Measurements from ENCODE around the gene AVPR2. TPM values are rescaled to one million over a fixed set of nuclear protein-coding genes. Genes with fewer than 3 reads are reported as not detected.

Gene AVPR2
- total and polyA plus RNA-seq, 9 of the 15 experiments (the other 6 are each of a cell fraction or from before 2014, with no cell fraction given) = not detected

DNA sequence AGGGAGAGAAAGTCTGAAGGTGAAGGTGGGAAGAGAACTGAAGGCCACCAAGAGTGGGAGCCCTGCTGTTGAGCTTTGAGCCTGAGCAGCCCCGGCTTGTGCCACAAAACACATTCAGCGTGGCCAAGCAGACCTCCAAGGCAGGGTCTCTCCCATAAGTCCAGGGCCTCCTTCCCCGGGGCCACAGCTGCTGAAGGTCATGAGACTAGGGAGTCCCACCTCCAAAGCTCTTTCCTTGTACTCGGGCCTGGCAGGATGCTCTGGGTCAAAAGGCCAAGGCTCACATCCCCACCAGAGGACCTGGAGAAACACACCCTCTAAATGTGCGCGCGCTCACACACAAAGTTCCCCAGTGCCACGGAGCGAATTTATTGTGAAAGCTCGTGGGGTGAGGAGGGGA, 25.1 kb downstream of the AVPR2 start:
- H3K27me3 ChIP-seq (ENCODE audit: control insufficient read depth in 2 of 2, insufficient read depth in 2 of 2, low read length in 2 of 2) = no peaks in the 10 kb centered on the region
- H2AFZ ChIP-seq (ENCODE audit: low read depth, low read length) = no peak overlapping the region
- DNase-seq (ENCODE audit: extremely low read depth in 1 of 4, low spot score in 3 of 4) = no peak
- no peak overlapping the region for H3K4me3 ChIP-seq
- no peak for FAIRE-seq
- BruUV-seq (replicated peaks) = no TSS peak
- peak overlapping the region; percentile 29; the same call in 1 of the 2 replicates for H3K4me2 ChIP-seq (ENCODE audit: insufficient read depth, low read length)
- no peaks in the 10 kb centered on the region for H3K9me3 ChIP-seq (replicated peaks; ENCODE audit: control insufficient read depth, insufficient read depth, low read depth, low read length)
- peaks cover 28 to 65% of the 10 kb centered on the region in 2 experiments; a peak in 4 of 5 replicates for H3K4me1 ChIP-seq (replicated peaks in 1 of 2; ENCODE audit: control insufficient read depth in 2 of 2, insufficient read depth in 2 of 2, low read length in 2 of 2)
- peak overlapping the region; percentile 46; the same call in 2 of the 3 replicates for H3K27ac ChIP-seq (ENCODE audit: extremely low read depth, low read depth, low read length)
- no peak for ATAC-seq
- H3K36me3 ChIP-seq (ENCODE audit: control insufficient read depth, insufficient read depth, low read length) = peaks cover 53% of the 10 kb centered on the region
- 72% methylated on average over 10 of the region's 10 CpGs for WGBS (ENCODE audit: insufficient coverage, low coverage, missing lambda C conversion rate)
- H3K9me1 ChIP-seq (ENCODE audit: control insufficient read depth, insufficient read depth, low read length) = no peaks in the 10 kb centered on the region
- peaks cover 62% of the 10 kb centered on the region for H3K79me2 ChIP-seq (ENCODE audit: control insufficient read depth, insufficient read depth, low read length)
- peak overlapping the region in 1 of 2 experiments; percentile 49; a peak in 2 of 4 replicates for H3K9ac ChIP-seq (ENCODE audit: insufficient read depth in 1 of 2, low read depth in 2 of 2, low read length in 2 of 2)
- ChIA-PET POLR2A (interaction anchor here (0.6 to 0.9 kb wide), 2 partner anchors 36 to 215 kb away, joined by 3 to 4 read pairs; no protein-coding TSS in a partner anchor), CTCF (ENCODE audit: low intra/inter-chr PET ratio) (no interaction called here)
- in situ Hi-C loops (cut with MboI) = no loop called here
- H4K20me1 ChIP-seq (replicated peaks; ENCODE audit: control insufficient read depth, insufficient read depth, low read length) = no peaks in the 10 kb centered on the region
- intact Hi-C loops (cut with micrococcal nuclease) = loop anchor here (5.0 kb wide), 1 partner anchor 162 kb away; no protein-coding TSS in a partner anchor
- TF ChIP-seq, protein P1, sequence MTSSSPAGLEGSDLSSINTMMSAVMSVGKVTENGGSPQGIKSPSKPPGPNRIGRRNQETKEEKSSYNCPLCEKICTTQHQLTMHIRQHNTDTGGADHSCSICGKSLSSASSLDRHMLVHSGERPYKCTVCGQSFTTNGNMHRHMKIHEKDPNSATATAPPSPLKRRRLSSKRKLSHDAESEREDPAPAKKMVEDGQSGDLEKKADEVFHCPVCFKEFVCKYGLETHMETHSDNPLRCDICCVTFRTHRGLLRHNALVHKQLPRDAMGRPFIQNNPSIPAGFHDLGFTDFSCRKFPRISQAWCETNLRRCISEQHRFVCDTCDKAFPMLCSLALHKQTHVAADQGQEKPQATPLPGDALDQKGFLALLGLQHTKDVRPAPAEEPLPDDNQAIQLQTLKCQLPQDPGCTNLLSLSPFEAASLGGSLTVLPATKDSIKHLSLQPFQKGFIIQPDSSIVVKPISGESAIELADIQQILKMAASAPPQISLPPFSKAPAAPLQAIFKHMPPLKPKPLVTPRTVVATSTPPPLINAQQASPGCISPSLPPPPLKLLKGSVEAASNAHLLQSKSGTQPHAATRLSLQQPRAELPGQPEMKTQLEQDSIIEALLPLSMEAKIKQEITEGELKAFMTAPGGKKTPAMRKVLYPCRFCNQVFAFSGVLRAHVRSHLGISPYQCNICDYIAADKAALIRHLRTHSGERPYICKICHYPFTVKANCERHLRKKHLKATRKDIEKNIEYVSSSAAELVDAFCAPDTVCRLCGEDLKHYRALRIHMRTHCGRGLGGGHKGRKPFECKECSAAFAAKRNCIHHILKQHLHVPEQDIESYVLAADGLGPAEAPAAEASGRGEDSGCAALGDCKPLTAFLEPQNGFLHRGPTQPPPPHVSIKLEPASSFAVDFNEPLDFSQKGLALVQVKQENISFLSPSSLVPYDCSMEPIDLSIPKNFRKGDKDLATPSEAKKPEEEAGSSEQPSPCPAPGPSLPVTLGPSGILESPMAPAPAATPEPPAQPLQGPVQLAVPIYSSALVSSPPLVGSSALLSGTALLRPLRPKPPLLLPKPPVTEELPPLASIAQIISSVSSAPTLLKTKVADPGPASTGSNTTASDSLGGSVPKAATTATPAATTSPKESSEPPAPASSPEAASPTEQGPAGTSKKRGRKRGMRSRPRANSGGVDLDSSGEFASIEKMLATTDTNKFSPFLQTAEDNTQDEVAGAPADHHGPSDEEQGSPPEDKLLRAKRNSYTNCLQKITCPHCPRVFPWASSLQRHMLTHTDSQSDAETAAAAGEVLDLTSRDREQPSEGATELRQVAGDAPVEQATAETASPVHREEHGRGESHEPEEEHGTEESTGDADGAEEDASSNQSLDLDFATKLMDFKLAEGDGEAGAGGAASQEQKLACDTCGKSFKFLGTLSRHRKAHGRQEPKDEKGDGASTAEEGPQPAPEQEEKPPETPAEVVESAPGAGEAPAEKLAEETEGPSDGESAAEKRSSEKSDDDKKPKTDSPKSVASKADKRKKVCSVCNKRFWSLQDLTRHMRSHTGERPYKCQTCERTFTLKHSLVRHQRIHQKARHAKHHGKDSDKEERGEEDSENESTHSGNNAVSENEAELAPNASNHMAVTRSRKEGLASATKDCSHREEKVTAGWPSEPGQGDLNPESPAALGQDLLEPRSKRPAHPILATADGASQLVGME (CRISPR knock-in tag; IDR thresholded peaks at IDR 0.05) = no peak
- TF ChIP-seq ZNF77 (CRISPR knock-in tag; IDR thresholded peaks at IDR 0.05) (no peak), XRCC3 (IDR thresholded peaks at IDR 0.05) (no peak), ZNF586 (CRISPR knock-in tag; conservative IDR thresholded peaks at IDR 0.05) (no peak), PYGO2 (tag; IDR thresholded peaks at IDR 0.05) (no peak)
- TF ChIP-seq, protein P2, sequence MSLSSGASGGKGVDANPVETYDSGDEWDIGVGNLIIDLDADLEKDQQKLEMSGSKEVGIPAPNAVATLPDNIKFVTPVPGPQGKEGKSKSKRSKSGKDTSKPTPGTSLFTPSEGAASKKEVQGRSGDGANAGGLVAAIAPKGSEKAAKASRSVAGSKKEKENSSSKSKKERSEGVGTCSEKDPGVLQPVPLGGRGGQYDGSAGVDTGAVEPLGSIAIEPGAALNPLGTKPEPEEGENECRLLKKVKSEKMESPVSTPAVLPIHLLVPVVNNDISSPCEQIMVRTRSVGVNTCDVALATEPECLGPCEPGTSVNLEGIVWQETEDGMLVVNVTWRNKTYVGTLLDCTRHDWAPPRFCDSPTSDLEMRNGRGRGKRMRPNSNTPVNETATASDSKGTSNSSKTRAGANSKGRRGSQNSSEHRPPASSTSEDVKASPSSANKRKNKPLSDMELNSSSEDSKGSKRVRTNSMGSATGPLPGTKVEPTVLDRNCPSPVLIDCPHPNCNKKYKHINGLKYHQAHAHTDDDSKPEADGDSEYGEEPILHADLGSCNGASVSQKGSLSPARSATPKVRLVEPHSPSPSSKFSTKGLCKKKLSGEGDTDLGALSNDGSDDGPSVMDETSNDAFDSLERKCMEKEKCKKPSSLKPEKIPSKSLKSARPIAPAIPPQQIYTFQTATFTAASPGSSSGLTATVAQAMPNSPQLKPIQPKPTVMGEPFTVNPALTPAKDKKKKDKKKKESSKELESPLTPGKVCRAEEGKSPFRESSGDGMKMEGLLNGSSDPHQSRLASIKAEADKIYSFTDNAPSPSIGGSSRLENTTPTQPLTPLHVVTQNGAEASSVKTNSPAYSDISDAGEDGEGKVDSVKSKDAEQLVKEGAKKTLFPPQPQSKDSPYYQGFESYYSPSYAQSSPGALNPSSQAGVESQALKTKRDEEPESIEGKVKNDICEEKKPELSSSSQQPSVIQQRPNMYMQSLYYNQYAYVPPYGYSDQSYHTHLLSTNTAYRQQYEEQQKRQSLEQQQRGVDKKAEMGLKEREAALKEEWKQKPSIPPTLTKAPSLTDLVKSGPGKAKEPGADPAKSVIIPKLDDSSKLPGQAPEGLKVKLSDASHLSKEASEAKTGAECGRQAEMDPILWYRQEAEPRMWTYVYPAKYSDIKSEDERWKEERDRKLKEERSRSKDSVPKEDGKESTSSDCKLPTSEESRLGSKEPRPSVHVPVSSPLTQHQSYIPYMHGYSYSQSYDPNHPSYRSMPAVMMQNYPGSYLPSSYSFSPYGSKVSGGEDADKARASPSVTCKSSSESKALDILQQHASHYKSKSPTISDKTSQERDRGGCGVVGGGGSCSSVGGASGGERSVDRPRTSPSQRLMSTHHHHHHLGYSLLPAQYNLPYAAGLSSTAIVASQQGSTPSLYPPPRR (CRISPR knock-in tag; IDR thresholded peaks at IDR 0.05; ENCODE audit: borderline replicate concordance) = no peak
- TF ChIP-seq, protein P3, sequence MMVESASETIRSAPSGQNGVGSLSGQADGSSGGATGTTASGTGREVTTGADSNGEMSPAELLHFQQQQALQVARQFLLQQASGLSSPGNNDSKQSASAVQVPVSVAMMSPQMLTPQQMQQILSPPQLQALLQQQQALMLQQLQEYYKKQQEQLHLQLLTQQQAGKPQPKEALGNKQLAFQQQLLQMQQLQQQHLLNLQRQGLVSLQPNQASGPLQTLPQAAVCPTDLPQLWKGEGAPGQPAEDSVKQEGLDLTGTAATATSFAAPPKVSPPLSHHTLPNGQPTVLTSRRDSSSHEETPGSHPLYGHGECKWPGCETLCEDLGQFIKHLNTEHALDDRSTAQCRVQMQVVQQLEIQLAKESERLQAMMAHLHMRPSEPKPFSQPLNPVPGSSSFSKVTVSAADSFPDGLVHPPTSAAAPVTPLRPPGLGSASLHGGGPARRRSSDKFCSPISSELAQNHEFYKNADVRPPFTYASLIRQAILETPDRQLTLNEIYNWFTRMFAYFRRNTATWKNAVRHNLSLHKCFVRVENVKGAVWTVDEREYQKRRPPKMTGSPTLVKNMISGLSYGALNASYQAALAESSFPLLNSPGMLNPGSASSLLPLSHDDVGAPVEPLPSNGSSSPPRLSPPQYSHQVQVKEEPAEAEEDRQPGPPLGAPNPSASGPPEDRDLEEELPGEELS (CRISPR knock-in tag; IDR thresholded peaks at IDR 0.05; ENCODE audit: borderline replicate concordance) = no peak

All from K562 (cell line).